Measurements from ENCODE around the gene RNASEL.

DNA sequence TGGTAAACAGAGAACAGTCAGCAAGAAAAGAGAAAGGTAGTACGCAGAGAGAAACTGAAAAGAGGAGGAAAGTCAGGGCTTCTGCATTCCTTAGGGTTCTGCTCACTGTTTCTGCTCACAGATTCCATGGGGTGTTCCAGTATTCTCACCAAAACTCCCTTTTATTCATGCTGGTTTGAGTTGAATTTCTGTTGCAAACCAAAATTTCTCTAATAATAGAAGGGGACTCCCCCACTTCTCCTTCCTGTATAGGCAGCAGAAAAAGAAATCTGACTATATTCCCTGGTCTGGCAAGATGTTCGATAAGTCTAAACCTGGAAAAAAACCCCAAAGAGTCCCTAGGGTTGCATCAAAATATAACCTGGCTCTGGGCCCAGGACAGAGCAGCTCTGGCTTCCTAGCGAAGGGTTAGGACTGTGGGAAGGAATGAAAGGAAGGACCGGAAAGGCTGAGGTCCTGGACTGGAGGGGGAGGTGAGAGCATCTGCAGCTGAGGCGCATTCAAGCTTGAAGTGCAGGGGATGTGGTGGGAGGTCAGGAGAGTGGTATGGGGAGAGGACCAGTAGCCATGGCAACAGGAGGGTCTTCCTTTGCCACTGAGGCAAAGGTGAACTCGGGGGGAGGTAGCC is 34.0 kb upstream of the RNASEL start:
- TF ChIP-seq, protein P1, sequence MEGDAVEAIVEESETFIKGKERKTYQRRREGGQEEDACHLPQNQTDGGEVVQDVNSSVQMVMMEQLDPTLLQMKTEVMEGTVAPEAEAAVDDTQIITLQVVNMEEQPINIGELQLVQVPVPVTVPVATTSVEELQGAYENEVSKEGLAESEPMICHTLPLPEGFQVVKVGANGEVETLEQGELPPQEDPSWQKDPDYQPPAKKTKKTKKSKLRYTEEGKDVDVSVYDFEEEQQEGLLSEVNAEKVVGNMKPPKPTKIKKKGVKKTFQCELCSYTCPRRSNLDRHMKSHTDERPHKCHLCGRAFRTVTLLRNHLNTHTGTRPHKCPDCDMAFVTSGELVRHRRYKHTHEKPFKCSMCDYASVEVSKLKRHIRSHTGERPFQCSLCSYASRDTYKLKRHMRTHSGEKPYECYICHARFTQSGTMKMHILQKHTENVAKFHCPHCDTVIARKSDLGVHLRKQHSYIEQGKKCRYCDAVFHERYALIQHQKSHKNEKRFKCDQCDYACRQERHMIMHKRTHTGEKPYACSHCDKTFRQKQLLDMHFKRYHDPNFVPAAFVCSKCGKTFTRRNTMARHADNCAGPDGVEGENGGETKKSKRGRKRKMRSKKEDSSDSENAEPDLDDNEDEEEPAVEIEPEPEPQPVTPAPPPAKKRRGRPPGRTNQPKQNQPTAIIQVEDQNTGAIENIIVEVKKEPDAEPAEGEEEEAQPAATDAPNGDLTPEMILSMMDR (IDR thresholded peaks at IDR 0.05), result no peak
- no peak for TF ChIP-seq ZFX (IDR thresholded peaks at IDR 0.05; ENCODE audit: borderline replicate concordance)

All from 22Rv1 (cell line).